ENCODE measurements around the gene CLMN.

Gene CLMN

DNA sequence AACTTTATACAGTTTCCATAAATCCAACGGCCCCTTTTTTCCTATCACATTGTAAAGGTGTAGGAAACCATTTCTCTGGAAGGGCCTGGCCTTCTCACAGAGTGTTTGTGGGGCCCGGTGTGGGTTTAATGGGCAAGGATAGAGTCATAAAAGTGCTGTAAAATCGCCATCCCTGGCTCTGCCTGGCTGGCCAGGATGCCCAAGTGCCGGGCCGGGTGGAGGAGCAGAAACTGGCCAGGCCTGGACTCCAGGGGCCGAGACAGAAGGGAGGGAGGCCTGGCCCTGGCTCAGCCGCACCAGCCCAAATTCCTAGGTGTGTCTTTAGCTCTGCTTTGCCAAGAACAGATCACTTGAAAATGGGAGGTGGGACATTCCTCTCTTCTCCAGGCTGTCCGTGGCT, 85.3 kb downstream of the CLMN start:
- TF ChIP-seq, protein P1, sequence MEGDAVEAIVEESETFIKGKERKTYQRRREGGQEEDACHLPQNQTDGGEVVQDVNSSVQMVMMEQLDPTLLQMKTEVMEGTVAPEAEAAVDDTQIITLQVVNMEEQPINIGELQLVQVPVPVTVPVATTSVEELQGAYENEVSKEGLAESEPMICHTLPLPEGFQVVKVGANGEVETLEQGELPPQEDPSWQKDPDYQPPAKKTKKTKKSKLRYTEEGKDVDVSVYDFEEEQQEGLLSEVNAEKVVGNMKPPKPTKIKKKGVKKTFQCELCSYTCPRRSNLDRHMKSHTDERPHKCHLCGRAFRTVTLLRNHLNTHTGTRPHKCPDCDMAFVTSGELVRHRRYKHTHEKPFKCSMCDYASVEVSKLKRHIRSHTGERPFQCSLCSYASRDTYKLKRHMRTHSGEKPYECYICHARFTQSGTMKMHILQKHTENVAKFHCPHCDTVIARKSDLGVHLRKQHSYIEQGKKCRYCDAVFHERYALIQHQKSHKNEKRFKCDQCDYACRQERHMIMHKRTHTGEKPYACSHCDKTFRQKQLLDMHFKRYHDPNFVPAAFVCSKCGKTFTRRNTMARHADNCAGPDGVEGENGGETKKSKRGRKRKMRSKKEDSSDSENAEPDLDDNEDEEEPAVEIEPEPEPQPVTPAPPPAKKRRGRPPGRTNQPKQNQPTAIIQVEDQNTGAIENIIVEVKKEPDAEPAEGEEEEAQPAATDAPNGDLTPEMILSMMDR (IDR thresholded peaks at IDR 0.05; ENCODE audit: low read depth, low read length) = no peak
- no peak overlapping the region for H3K4me3 ChIP-seq (ENCODE audit: low read depth, low read length)
- H3K27me3 ChIP-seq = no peaks in the 10 kb centered on the region
- no peak for DNase-seq
- no peaks in the 10 kb centered on the region for H3K9me3 ChIP-seq
- H3K36me3 ChIP-seq = no peaks in the 10 kb centered on the region
- H3K4me1 ChIP-seq = peaks cover 6% of the 10 kb centered on the region

DNA sequence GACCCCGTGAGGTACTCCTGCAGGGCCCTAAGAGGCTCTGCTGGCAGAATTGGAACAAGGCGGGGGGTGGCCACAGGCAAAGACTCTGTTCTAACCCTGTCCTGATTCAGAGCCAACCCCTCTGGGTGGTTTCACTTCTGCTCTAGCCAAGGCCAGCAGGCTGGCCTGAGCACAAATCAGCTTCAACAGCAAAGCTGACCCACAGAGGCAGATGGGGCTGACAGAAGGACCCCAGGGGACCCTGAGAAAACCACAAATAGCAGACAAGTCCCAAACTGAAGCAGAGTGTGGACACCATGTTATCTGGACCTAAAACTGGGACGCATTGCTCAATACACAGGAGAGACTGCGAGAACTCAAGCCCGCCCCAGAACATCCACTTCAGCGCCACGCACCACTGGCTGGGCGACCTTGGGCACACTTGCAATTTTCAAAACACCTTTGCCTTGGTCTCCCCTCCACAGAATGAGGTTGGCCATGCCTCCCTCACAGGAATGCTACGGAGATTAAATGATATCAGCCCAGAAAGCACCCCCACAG, 85.9 kb downstream of the CLMN start:
- Histone ChIP-seq H3K36me3 (no peaks in the 10 kb centered on the region), H3K27me3 (no peaks in the 10 kb centered on the region), H3K4me1 (peaks cover 6% of the 10 kb centered on the region), H3K4me3 (ENCODE audit: low read depth, low read length) (no peak overlapping the region), H3K9me3 (no peaks in the 10 kb centered on the region)
- DNase-seq = no peak
- TF ChIP-seq, protein P1 (IDR thresholded peaks at IDR 0.05; ENCODE audit: low read depth, low read length) = no peak

DNA sequence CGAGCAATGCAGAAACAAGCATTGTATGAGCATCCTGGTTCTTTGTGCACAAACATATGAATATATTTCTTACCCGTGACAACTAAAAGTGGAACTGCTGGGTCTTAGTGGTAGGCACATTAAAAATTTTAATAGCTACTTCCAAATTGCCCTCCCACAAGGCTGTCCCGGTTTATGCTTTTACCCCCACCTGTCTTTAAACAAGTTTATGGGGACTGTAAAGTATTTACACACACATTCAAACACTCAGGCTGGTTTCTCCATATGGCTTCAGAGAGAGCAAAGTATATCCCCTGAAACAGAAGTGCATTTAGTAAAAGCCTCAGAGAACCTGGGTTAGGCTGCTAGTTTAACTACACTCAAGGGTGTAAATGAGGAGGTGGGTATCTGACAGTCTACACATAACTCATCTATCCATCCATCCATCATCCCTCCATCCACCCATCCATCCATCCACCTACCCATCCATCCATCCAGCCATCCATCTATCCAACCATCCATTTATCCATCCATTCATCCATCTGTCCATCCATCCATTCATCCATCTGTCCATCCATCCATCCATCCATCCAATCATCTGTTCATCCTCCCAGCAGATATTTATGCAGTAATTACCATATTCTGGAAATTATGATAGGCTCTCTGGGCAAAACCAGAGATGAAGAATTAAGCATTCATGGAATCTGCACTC, 86.7 kb downstream of the CLMN start:
- Histone ChIP-seq H3K27me3 (no peaks in the 10 kb centered on the region), H3K4me1 (peaks cover 6% of the 10 kb centered on the region), H3K4me3 (ENCODE audit: low read depth, low read length) (no peak overlapping the region), H3K9me3 (no peaks in the 10 kb centered on the region), H3K36me3 (no peaks in the 10 kb centered on the region)
- DNase-seq = no peak
- TF ChIP-seq, protein P1 (IDR thresholded peaks at IDR 0.05; ENCODE audit: low read depth, low read length) = no peak

DNA sequence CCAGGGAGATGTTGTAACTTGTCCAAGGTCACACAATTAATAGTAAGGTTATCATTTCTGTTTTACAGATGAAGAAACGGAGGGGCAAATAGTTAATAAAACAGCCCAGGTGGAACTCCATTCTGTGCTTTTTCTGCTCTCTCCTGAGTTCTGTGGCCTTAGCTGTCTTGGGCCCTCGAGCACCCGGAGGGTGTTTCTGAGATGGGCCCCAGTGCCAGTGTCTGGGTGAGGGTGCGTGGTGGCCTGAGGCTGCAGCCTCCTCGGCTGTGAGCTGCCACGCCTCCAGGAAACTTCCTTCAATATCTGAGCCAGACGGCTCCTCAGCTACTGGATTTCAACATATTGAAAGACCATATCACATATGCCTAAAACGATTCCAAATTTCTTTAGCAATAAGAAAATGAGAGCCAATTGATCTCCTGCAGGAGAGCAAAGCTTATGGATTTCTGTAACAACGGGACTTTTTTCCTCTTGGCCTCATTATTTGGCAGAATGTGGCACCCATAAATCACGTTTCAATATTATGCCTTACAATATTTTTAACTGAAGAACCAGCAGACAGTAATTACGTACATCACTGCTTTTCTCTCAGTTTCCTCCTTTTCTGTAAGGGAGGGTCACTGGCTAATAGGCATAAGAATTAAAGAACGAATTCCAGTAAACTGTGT, 87.6 kb downstream of the CLMN start:
- no peaks in the 10 kb centered on the region for H3K27me3 ChIP-seq
- no peaks in the 10 kb centered on the region for H3K36me3 ChIP-seq
- TF ChIP-seq, protein P1 (IDR thresholded peaks at IDR 0.05; ENCODE audit: low read depth, low read length) = no peak
- no peak overlapping the region for H3K4me3 ChIP-seq (ENCODE audit: low read depth, low read length)
- DNase-seq = no peak
- no peaks in the 10 kb centered on the region for H3K9me3 ChIP-seq
- peaks cover 10% of the 10 kb centered on the region for H3K4me1 ChIP-seq

DNA sequence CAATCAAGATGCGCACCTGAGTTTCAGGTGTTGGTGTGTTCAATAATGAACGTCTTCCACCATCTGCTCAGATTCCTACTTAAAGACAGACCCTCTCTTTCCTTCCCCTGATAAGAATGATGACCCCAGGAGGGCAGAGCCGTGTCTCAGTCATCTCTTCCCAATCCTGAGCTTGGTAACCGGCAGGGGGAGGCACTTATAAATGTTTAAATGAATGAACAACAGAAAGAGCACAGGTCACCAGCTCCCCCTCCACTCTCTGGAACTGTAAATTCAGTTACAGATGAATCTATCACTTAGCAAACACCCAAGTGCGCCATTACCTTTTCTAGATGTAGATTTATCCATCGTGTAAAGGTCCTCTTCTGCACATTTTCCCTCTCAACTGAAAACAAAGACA, 90.0 kb downstream of the CLMN start:
- no peaks in the 10 kb centered on the region for H3K36me3 ChIP-seq
- H3K4me1 ChIP-seq = peaks cover 7% of the 10 kb centered on the region; the same call in 1 of the 2 replicates
- no peak overlapping the region for H3K4me3 ChIP-seq (ENCODE audit: low read depth, low read length)
- no peak for DNase-seq
- H3K27me3 ChIP-seq = no peaks in the 10 kb centered on the region
- TF ChIP-seq, protein P1 (IDR thresholded peaks at IDR 0.05; ENCODE audit: low read depth, low read length) = no peak
- H3K9me3 ChIP-seq = no peaks in the 10 kb centered on the region

DNA sequence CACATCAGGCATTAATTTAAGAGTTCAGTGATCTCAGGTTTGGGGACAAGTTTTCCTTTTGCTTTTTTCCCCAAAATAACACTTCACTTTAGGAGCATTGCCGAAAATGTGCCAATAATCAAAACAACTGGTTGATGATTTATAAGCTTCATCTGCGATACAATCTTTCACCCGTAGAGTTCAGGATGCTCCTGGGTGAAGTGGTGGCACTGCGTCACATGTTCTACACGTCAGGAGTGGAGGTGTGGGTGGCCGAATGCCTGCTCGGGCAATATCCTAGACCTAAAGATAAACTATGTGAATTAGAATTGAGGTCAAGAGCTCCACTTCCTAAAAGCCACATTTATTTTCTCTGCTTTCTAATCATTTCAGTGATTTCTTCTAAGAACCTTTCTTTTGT, 91.5 kb downstream of the CLMN start:
- no peaks in the 10 kb centered on the region for H3K36me3 ChIP-seq
- 0 out of 2 replicates have a peak, but pooled peaks cover 7% of the 10 kb centered on the region for H3K4me1 ChIP-seq
- H3K27me3 ChIP-seq = no peaks in the 10 kb centered on the region
- no peak for DNase-seq
- no peaks in the 10 kb centered on the region for H3K9me3 ChIP-seq
- TF ChIP-seq, protein P1 (IDR thresholded peaks at IDR 0.05; ENCODE audit: low read depth, low read length) = no peak
- no peak overlapping the region for H3K4me3 ChIP-seq (ENCODE audit: low read depth, low read length)
